H1 (cell line): Measurements from ENCODE around the gene CACNA1F. TPM values are rescaled to one million over a fixed set of nuclear protein-coding genes. Genes with fewer than 3 reads are reported as not detected.

ENCODE experiments used
- CTCF ChIA-PET: fragments of 300-600 bp; sonication (Branson Sonifier 250); formaldehyde crosslinking; loops from one replicate; lab custom pipeline; 2021; ENCODE audit not compliant: partially characterized antibody; lab: Charles Lee
- POLR2A ChIA-PET: fragments of 300-600 bp; sonication (Branson Sonifier 250); formaldehyde crosslinking; loops from one replicate; lab custom pipeline; 2021; ENCODE audit warnings: inconsistent platforms; ENCODE audit not compliant: partially characterized antibody; lab: Charles Lee
- DNase-seq, 2 experiments: peaks; one replicate each; pipeline versions ENCODE4 v3.0.0 to v3.0.0-alpha.2; 2010 to 2022; ENCODE audit warnings: low spot score in 2 of 2, low read depth in 1 of 2, mixed read lengths in 1 of 2
- FAIRE-seq: peaks from 2 replicates; lab custom pipeline; 2011; peaks lifted over from hg19 to GRCh38; lab: Jason Lieb, UNC
- H2AFZ ChIP-seq: 2 replicates; pipeline ENCODE4 v1.8.1; 2012; ENCODE audit warnings: low read length, inconsistent platforms
- H2AK5ac ChIP-seq: 2 replicates; pipeline ENCODE4 v1.6.1; 2013; ENCODE audit warnings: low read depth, low read length
- H2BK120ac ChIP-seq: replicated peaks from 2 replicates; pipeline ENCODE3; 2013; ENCODE audit warnings: low read depth, low read length, inconsistent platforms
- H2BK12ac ChIP-seq: 2 replicates; pipeline ENCODE4 v1.6.1; 2013; ENCODE audit warnings: low read depth, low read length
- H2BK15ac ChIP-seq: 2 replicates; pipeline ENCODE4 v1.6.1; 2013; ENCODE audit warnings: low read length
- H2BK20ac ChIP-seq: 2 replicates; pipeline ENCODE4 v1.6.1; 2013; ENCODE audit warnings: low read length
- H2BK5ac ChIP-seq: 2 replicates; pipeline ENCODE4 v1.6.1; 2013; ENCODE audit warnings: low read depth, low read length
- H3K14ac ChIP-seq: 2 replicates; pipeline ENCODE4 v1.6.1; 2013; ENCODE audit warnings: inconsistent platforms; ENCODE audit not compliant: insufficient read length
- H3K18ac ChIP-seq: 2 replicates; pipeline ENCODE4 v1.6.1; 2013; ENCODE audit warnings: low read length; ENCODE audit errors: extremely low read depth
- H3K23ac ChIP-seq: 2 replicates; pipeline ENCODE4 v1.6.1; 2013; ENCODE audit warnings: inconsistent platforms; ENCODE audit not compliant: insufficient read length
- H3K23me2 ChIP-seq: 2 replicates; pipeline ENCODE4 v1.6.1; 2013; ENCODE audit warnings: low read depth, low read length
- H3K27ac ChIP-seq: 2 replicates; pipeline ENCODE4 v1.6.1; 2011; ENCODE audit warnings: low read depth, low read length, inconsistent platforms
- H3K27me3 ChIP-seq, 4 experiments: replicated peaks in 1 of 4; 1 replicate in 1 of 4; 2 replicates in 3 of 4; pipeline versions ENCODE4 v1.6.1 to v1.8.1; 2011 to 2013; ENCODE audit warnings: low read length in 3 of 4, mild to moderate bottlenecking in 3 of 4, inconsistent platforms in 2 of 4, mixed read lengths in 2 of 4, moderate library complexity in 1 of 4; ENCODE audit not compliant: control insufficient read depth in 3 of 4, insufficient read depth in 3 of 4; ENCODE audit errors: extremely low read depth in 1 of 4
- H3K36me3 ChIP-seq, 4 experiments: 2 replicates each; pipeline versions ENCODE4 v1.6.1 to v1.8.1; 2011 to 2013; ENCODE audit warnings: mild to moderate bottlenecking in 4 of 4, low read length in 3 of 4, moderate library complexity in 2 of 4, control low read depth in 1 of 4, inconsistent platforms in 1 of 4; ENCODE audit not compliant: insufficient read depth in 4 of 4, control insufficient read depth in 2 of 4
- H3K4ac ChIP-seq: replicated peaks from 2 replicates; pipeline ENCODE3; 2013; ENCODE audit warnings: low read length, low read depth, mixed read lengths, inconsistent platforms; ENCODE audit not compliant: insufficient read length
- H3K4me1 ChIP-seq, 4 experiments: replicated peaks in 1 of 4; 1 replicate in 1 of 4; 2 replicates in 3 of 4; pipeline versions ENCODE4 v1.6.1 to v1.8.1; 2011 to 2013; ENCODE audit warnings: low read length in 3 of 4, inconsistent platforms in 2 of 4, mixed read lengths in 1 of 4; ENCODE audit not compliant: insufficient read depth in 4 of 4, control insufficient read depth in 3 of 4
- H3K4me2 ChIP-seq, 2 experiments: 2 replicates each; pipeline versions ENCODE4 v1.6.1 to v1.8.1; 2011 to 2013; ENCODE audit warnings: low read depth in 2 of 2, low read length in 2 of 2, control low read depth in 1 of 2, inconsistent platforms in 1 of 2, mild to moderate bottlenecking in 1 of 2; ENCODE audit not compliant: insufficient read depth in 1 of 2
- H3K4me3 ChIP-seq, 4 experiments: fragments of 200-600, 300-600 bp in 1 of 4; sonication (generic), shearing (Covaris generic), sonication (Bioruptor Twin) in 1 of 4; 2 replicates each; pipeline versions ENCODE4 v1.5.1 to v1.8.1; 2011 to 2016; ENCODE audit warnings: low read length in 4 of 4, low read depth in 3 of 4, control low read depth in 2 of 4, inconsistent platforms in 2 of 4, mild to moderate bottlenecking in 2 of 4, mixed read lengths in 1 of 4, moderate library complexity in 1 of 4; ENCODE audit not compliant: insufficient read depth in 2 of 4; ENCODE audit errors: extremely low read depth in 1 of 4
- H3K56ac ChIP-seq: replicated peaks from 2 replicates; pipeline ENCODE3; 2013; ENCODE audit warnings: low read depth, mild to moderate bottlenecking, mixed read lengths, low read length, inconsistent platforms; ENCODE audit not compliant: insufficient read length
- H3K79me1 ChIP-seq: 2 replicates; pipeline ENCODE4 v1.6.1; 2013; ENCODE audit warnings: low read depth, low read length, control low read depth
- H3K79me2 ChIP-seq, 2 experiments: 2 replicates each; pipeline versions ENCODE4 v1.6.1 to v1.8.1; 2012 to 2013; ENCODE audit warnings: low read length in 2 of 2, mild to moderate bottlenecking in 2 of 2, inconsistent platforms in 1 of 2; ENCODE audit not compliant: insufficient read depth in 2 of 2, control insufficient read depth in 1 of 2
- H3K9ac ChIP-seq, 4 experiments: replicated peaks in 1 of 4; 1 replicate in 1 of 4; 2 replicates in 3 of 4; pipeline versions ENCODE4 v1.6.1 to v1.8.1; 2011 to 2013; ENCODE audit warnings: low read depth in 3 of 4, low read length in 3 of 4, control low read depth in 2 of 4, mild to moderate bottlenecking in 2 of 4, moderate library complexity in 2 of 4, inconsistent platforms in 1 of 4; ENCODE audit errors: extremely low read depth in 1 of 4
- H3K9me3 ChIP-seq, 2 experiments: 2 replicates each; pipeline versions ENCODE4 v1.6.1 to v1.8.1; 2012 to 2013; ENCODE audit warnings: mild to moderate bottlenecking in 2 of 2, moderate library complexity in 2 of 2, control low read depth in 1 of 2, inconsistent platforms in 1 of 2, low read depth in 1 of 2, low read length in 1 of 2, mixed read lengths in 1 of 2; ENCODE audit not compliant: insufficient read depth in 2 of 2
- H4K20me1 ChIP-seq, 2 experiments: replicated peaks in 1 of 2; 2 replicates each; pipeline versions ENCODE3 to v1.8.1; 2011 to 2013; ENCODE audit warnings: inconsistent platforms in 2 of 2, low read length in 2 of 2, mild to moderate bottlenecking in 1 of 2; ENCODE audit not compliant: insufficient read depth in 2 of 2, control insufficient read depth in 1 of 2
- H4K5ac ChIP-seq: 2 replicates; pipeline ENCODE4 v1.6.1; 2013; ENCODE audit warnings: low read length, low read depth, mixed read lengths, inconsistent platforms; ENCODE audit not compliant: insufficient read length
- H4K8ac ChIP-seq: 2 replicates; pipeline ENCODE4 v1.8.0; 2013; ENCODE audit warnings: mild to moderate bottlenecking, moderate library complexity, low read length, inconsistent platforms; ENCODE audit not compliant: insufficient read depth; ENCODE audit errors: extremely low read depth
- H4K91ac ChIP-seq: replicated peaks from 2 replicates; pipeline ENCODE3; 2013; ENCODE audit warnings: low read length, mixed read lengths, inconsistent platforms; ENCODE audit not compliant: insufficient read length
- ASH2L ChIP-seq: fragments of 200-600, 300-600 bp; sonication (generic); IDR thresholded peaks from one replicate; pipeline ENCODE4 v1.7.1; 2017; ENCODE audit warnings: low read length
- CHD2 ChIP-seq: IDR thresholded peaks from 2 replicates; pipeline ENCODE4 v1.6.1; 2012; ENCODE audit warnings: low read length, improper control_type of control experiment
- EGR1 ChIP-seq: IDR thresholded peaks from 2 replicates; pipeline ENCODE4 v1.6.1; 2011; ENCODE audit warnings: low read depth, low read length, borderline replicate concordance
- SRF ChIP-seq: IDR thresholded peaks from 2 replicates; pipeline ENCODE4 v1.6.1; 2011; ENCODE audit warnings: mild to moderate bottlenecking, low read depth, low read length, moderate library complexity
- TEAD4 ChIP-seq: IDR thresholded peaks from 2 replicates; pipeline ENCODE4 v1.6.1; 2012; ENCODE audit warnings: low read depth, low read length, inconsistent platforms, mixed read lengths
- WGBS, 2 experiments: shearing (Covaris generic) in 1 of 2; methylation state at CpG; one replicate each; pipeline versions ENCODE4 v1.1.6 to v1.1.7; 2013 to 2015; ENCODE audit warnings: low lambda C conversion rate in 2 of 2, mixed read lengths in 2 of 2, inconsistent platforms in 1 of 2, low coverage in 1 of 2, missing lambda C conversion rate in 1 of 2; ENCODE audit not compliant: insufficient replicate concordance in 2 of 2, insufficient coverage in 1 of 2, insufficient read length in 1 of 2; ENCODE audit errors: extremely low coverage in 1 of 2, missing lambda C conversion rate in 1 of 2; 5-methylcytosine and 5-hydroxymethylcytosine counted together
- polyA plus RNA-seq, 7 experiments: library from polyadenylated mRNA; depleted of rRNA in 3 of 7; stranded (reverse) in 5 of 7; unstranded in 2 of 7; fragments of >200 nt in 5 of 7; fragments of 200-250 nt in 2 of 7; gene quantifications; 1 replicate in 5 of 7; 2 replicates in 1 of 7; 4 replicates in 1 of 7; pipeline versions ENCODE4 v1.2.1 to v1.2.3, GENCODE V29; 2011 to 2013; ENCODE audit warnings: missing spikeins in 2 of 7, mixed read lengths in 2 of 7
- total RNA-seq: library from RNA; stranded (reverse); fragmentation: NEBNext Ultra II Directional; extraction: Animal tissue kit (Norgen Biotek cat#: 25700); gene quantifications from 2 replicates; pipeline ENCODE4 v1.2.1, GENCODE V29; 2021

Gene CACNA1F
- total and polyA plus RNA-seq, 2 of the 8 experiments (the other 6 are each of a cell fraction or from before 2014, with no cell fraction given): 0.59 to 0.84 TPM

GRCh38 chrX:49256268-49256995 lies 23.3 kb upstream of the CACNA1F start:
- ChIA-PET CTCF (no interaction called here), POLR2A (interaction anchor here (1.7 to 2.1 kb wide), 2 partner anchors 8 to 12 kb away, joined by 6 to 10 read pairs; partner anchors contain the start of gene FOXP3)
- H2BK20ac ChIP-seq: no peak overlapping the region
- no peaks in the 10 kb centered on the region for H3K79me2 ChIP-seq
- H3K4me3 ChIP-seq: no peak overlapping the region
- H4K8ac ChIP-seq: no peak overlapping the region
- no peaks in the 10 kb centered on the region for H3K79me1 ChIP-seq
- DNase-seq (no peak), FAIRE-seq (no peak)
- H3K23me2 ChIP-seq: no peaks in the 10 kb centered on the region; the same call in 1 of the 2 replicates
- no peak overlapping the region for H3K14ac ChIP-seq
- no peaks in the 10 kb centered on the region for H3K27me3 ChIP-seq
- H3K9ac ChIP-seq: no peak overlapping the region
- no peak overlapping the region for H3K27ac ChIP-seq
- H3K4ac ChIP-seq: no peak overlapping the region
- H3K36me3 ChIP-seq: no peaks in the 10 kb centered on the region
- H4K20me1 ChIP-seq: no peaks in the 10 kb centered on the region
- no peak overlapping the region for H2BK120ac ChIP-seq
- no peak overlapping the region for H3K4me2 ChIP-seq
- H2BK5ac ChIP-seq: no peak overlapping the region
- no peak overlapping the region for H4K5ac ChIP-seq
- 92% methylated on average over 6 of the region's 9 CpGs; no CpG with 5 or more reads in 1 of the 2 experiments for WGBS, 2 experiments
- no peak overlapping the region for H2BK15ac ChIP-seq
- no peak overlapping the region for H3K23ac ChIP-seq
- H2BK12ac ChIP-seq: no peak overlapping the region
- H3K18ac ChIP-seq: no peak overlapping the region
- H3K56ac ChIP-seq: no peak overlapping the region
- no peaks in the 10 kb centered on the region for H3K9me3 ChIP-seq
- no peaks in the 10 kb centered on the region; a peak in 1 of 7 replicates for H3K4me1 ChIP-seq
- no peak overlapping the region for H2AK5ac ChIP-seq
- H2AFZ ChIP-seq: no peak overlapping the region
- H4K91ac ChIP-seq: no peak overlapping the region
- no peak for TF ChIP-seq EGR1
- no peak for TF ChIP-seq TEAD4
- no peak for TF ChIP-seq ASH2L
- TF ChIP-seq SRF: no peak
- no peak for TF ChIP-seq CHD2
